ENCODE measurements around the gene LRGUK.

DNA sequence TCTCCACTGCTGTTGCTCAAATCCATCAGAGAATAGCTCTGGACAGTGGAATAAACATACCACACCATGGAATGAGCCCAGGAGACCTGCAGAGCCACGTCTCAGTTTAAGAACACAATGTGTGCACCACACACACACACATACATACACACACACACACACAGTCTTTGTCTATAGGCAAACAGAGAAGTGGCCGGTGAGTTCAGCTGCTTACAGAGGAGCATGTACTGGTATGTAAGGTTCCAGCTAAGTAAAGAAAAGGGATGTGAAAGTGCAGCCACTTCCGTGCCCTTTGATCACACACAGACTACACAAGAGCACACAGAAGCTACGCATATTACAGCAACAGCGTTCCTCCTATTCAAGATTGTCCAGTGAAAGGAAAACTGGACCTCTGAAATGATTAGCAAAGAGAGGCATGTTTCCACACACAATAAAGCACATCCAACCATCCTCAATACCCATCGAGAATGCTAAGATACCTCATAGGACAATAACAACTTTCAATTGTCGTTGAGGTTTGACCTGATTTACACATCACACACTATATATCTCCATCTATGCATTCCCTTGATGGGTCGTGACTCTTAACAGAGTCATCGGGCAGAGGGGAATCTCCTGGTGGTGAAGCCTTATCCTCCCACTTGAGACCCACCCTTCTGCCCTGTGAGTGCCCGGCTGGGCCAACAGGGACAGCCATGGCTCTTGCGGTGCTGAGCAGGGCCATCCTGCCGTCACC, 166.0 kb downstream of the LRGUK start:
- TF ChIP-seq EP300 (IDR thresholded peaks at IDR 0.05), result no peak
- TF ChIP-seq CTCF (IDR thresholded peaks at IDR 0.05), result no peak
